Activated CD8-positive, alpha-beta T cell treated with anti-CD3 and anti-CD28 coated beads, Interleukin-2, amount 10 ng/mL, durations not matched to agents 7 days and 5 days (primary cell): ENCODE measurements around the gene DEFB131B. TPM values are rescaled to one million over a fixed set of nuclear protein-coding genes. Genes with fewer than 3 reads are reported as not detected.

Experiments used
- total RNA-seq, 2 experiments: library from RNA; stranded (reverse); gene quantifications; one replicate each; pipeline ENCODE4 v1.2.3, GENCODE V29; 2021

Gene DEFB131B
- total RNA-seq, 2 experiments from 2014 or later = not detected

Other genes starting within 250 kb of the DEFB131B start
- not detected for gene DEFB108B, start 45.3 kb upstream of the DEFB131B start, total RNA-seq
- gene XNDC1N, start 50.1 kb downstream of the DEFB131B start, total RNA-seq = 10 to 100 TPM; 19.1 to 21.2 TPM
- 10 to 100 TPM; 24.8 to 29.9 TPM for gene RNF121, start 50.6 kb downstream of the DEFB131B start, total RNA-seq
- gene IL18BP, start 120.5 kb downstream of the DEFB131B start, total RNA-seq = 10 to 100 TPM; 15.9 to 16.2 TPM
- gene NUMA1, start 202.1 kb downstream of the DEFB131B start, total RNA-seq = 100 to 1,000 TPM; 198 to 199 TPM
- gene LRRC51, start 202.4 kb downstream of the DEFB131B start, total RNA-seq = 1 to 10 TPM; 6.9 to 7.0 TPM
- gene LAMTOR1, start 224.8 kb downstream of the DEFB131B start, total RNA-seq = 10 to 100 TPM; 72.7 to 77.0 TPM
- not detected for gene TOMT, start 227.5 kb downstream of the DEFB131B start, total RNA-seq
- gene ANAPC15, start 234.2 kb downstream of the DEFB131B start, total RNA-seq = 10 to 100 TPM; 62.9 to 69.5 TPM